HEK293 (cell line): ENCODE data around the gene NMB.

Source experiments
- ATF2 ChIP-seq: fragments of 450-650 bp; formaldehyde crosslinking; IDR thresholded peaks from 2 replicates; pipeline ENCODE4 v1.5.1; 2016; ENCODE audit warnings: missing biosample characterization, missing genetic modification characterization, low read depth
- ELK4 ChIP-seq: IDR thresholded peaks from 2 replicates; pipeline ENCODE4 v1.6.1; 2011; ENCODE audit warnings: mild to moderate bottlenecking, low read depth, low read length, borderline replicate concordance
- FEZF1 ChIP-seq: fragments of 450-650 bp; formaldehyde crosslinking; IDR thresholded peaks from 2 replicates; pipeline ENCODE4 v1.5.1; 2016; ENCODE audit warnings: missing biosample characterization, missing genetic modification characterization
- REST ChIP-seq: fragments of 450-650 bp; formaldehyde crosslinking; IDR thresholded peaks from 2 replicates; pipeline ENCODE4 v1.5.1; 2016; ENCODE audit warnings: missing biosample characterization, missing genetic modification characterization
- YY1 ChIP-seq: fragments of 450-650 bp; formaldehyde crosslinking; IDR thresholded peaks from 2 replicates; pipeline ENCODE4 v1.5.1; 2018; ENCODE audit warnings: missing biosample characterization, missing genetic modification characterization
- ZFP37 ChIP-seq: fragments of 450-650 bp; formaldehyde crosslinking; IDR thresholded peaks from 2 replicates; pipeline ENCODE4 v1.5.1; 2016; ENCODE audit warnings: missing biosample characterization, missing genetic modification characterization
- ZNF211 ChIP-seq: fragments of 450-650 bp; formaldehyde crosslinking; IDR thresholded peaks from 2 replicates; pipeline ENCODE4 v1.5.1; 2016; ENCODE audit warnings: low read depth, missing biosample characterization, missing genetic modification characterization
- ZNF513 ChIP-seq: fragments of 450-650 bp; IDR thresholded peaks from 2 replicates; pipeline ENCODE4 v1.5.1; 2018; ENCODE audit warnings: missing biosample characterization, missing genetic modification characterization
- ZNF707 ChIP-seq: fragments of 450-650 bp; formaldehyde crosslinking; IDR thresholded peaks from 2 replicates; pipeline ENCODE4 v1.5.1; 2016; ENCODE audit warnings: missing biosample characterization, missing genetic modification characterization
- TF ChIP-seq, protein P1 (sequence below): fragments of 450-650 bp; formaldehyde crosslinking; IDR thresholded peaks from 2 replicates; pipeline ENCODE4 v1.5.1; 2016; ENCODE audit warnings: missing biosample characterization, missing genetic modification characterization
- TF ChIP-seq, protein P2 (sequence below): fragments of 450-650 bp; formaldehyde crosslinking; IDR thresholded peaks from 2 replicates; pipeline ENCODE4 v1.5.1; 2016; ENCODE audit warnings: missing biosample characterization, missing genetic modification characterization
- TF ChIP-seq, protein P3 (sequence below): fragments of 450-650 bp; formaldehyde crosslinking; IDR thresholded peaks from 2 replicates; pipeline ENCODE4 v1.5.1; 2016; ENCODE audit warnings: missing biosample characterization, missing genetic modification characterization

DNA sequence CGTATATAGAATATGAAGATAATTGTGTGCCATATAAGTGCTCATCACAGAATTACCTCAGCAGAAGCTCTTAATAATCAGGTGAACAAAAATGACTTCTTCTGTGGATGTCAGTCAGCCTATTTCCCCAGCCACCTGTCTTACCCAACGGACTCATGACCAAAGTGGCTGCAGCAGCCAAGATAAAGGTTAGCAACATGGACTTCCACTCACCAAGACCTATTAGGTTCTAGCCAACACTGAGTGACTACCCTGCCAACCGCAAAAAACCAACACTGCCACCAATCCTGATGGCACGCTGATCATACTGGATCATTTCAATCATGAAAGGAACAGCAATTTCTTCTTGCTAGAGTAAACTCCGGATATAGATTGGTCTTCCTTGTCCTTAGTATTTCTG, 45.8 kb upstream of the NMB start:
- TF ChIP-seq ZNF513 (tag by site-specific recombination) (no peak), ZNF707 (tag by site-specific recombination) (no peak), FEZF1 (tag by site-specific recombination) (no peak), ELK4 (no peak), YY1 (tag by site-specific recombination) (no peak), ZNF211 (tag by site-specific recombination) (no peak), ATF2 (tag by site-specific recombination) (no peak), ZFP37 (tag by site-specific recombination) (no peak), REST (tag by site-specific recombination) (no peak)
- TF ChIP-seq, protein P1, sequence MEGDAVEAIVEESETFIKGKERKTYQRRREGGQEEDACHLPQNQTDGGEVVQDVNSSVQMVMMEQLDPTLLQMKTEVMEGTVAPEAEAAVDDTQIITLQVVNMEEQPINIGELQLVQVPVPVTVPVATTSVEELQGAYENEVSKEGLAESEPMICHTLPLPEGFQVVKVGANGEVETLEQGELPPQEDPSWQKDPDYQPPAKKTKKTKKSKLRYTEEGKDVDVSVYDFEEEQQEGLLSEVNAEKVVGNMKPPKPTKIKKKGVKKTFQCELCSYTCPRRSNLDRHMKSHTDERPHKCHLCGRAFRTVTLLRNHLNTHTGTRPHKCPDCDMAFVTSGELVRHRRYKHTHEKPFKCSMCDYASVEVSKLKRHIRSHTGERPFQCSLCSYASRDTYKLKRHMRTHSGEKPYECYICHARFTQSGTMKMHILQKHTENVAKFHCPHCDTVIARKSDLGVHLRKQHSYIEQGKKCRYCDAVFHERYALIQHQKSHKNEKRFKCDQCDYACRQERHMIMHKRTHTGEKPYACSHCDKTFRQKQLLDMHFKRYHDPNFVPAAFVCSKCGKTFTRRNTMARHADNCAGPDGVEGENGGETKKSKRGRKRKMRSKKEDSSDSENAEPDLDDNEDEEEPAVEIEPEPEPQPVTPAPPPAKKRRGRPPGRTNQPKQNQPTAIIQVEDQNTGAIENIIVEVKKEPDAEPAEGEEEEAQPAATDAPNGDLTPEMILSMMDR (tag by site-specific recombination), result no peak
- TF ChIP-seq, protein P2, sequence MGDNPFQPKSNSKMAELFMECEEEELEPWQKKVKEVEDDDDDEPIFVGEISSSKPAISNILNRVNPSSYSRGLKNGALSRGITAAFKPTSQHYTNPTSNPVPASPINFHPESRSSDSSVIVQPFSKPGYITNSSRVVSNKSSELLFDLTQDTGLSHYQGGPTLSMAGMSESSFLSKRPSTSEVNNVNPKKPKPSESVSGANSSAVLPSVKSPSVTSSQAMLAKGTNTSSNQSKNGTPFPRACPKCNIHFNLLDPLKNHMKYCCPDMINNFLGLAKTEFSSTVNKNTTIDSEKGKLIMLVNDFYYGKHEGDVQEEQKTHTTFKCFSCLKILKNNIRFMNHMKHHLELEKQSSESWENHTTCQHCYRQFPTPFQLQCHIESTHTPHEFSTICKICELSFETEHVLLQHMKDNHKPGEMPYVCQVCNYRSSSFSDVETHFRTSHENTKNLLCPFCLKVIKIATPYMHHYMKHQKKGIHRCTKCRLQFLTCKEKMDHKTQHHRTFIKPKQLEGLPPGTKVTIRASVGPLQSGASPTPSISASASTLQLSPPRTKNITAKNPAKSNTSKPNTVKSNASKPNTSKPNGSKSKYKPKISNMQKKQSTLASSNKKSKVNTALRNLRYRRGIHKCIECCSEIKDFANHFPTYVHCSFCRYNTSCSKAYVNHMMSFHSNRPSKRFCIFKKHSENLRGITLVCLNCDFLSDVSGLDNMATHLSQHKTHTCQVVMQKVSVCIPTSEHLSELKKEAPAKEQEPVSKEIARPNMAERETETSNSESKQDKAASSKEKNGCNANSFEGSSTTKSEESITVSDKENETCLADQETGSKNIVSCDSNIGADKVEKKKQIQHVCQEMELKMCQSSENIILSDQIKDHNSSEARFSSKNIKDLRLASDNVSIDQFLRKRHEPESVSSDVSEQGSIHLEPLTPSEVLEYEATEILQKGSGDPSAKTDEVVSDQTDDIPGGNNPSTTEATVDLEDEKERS (tag by site-specific recombination), result no peak
- TF ChIP-seq, protein P3, sequence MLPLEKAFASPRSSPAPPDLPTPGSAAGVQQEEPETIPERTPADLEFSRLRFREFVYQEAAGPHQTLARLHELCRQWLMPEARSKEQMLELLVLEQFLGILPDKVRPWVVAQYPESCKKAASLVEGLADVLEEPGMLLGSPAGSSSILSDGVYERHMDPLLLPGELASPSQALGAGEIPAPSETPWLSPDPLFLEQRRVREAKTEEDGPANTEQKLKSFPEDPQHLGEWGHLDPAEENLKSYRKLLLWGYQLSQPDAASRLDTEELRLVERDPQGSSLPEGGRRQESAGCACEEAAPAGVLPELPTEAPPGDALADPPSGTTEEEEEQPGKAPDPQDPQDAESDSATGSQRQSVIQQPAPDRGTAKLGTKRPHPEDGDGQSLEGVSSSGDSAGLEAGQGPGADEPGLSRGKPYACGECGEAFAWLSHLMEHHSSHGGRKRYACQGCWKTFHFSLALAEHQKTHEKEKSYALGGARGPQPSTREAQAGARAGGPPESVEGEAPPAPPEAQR, result no peak
